OCI-LY3 (cell line): Measurements from ENCODE around the gene JADE2.

Experiments used
- H2AFZ ChIP-seq: fragments of 200-600, 300-600 bp; shearing (Covaris generic); 2 replicates; pipeline ENCODE4 v1.6.0; 2014; ENCODE audit warnings: antibody characterized with exemption, low read depth, low read length
- H3K27ac ChIP-seq: fragments of 200-600, 300-600 bp; sonication (generic); 2 replicates; pipeline ENCODE4 v1.5.1; 2014; ENCODE audit warnings: mild to moderate bottlenecking, low read length, moderate library complexity, mixed read lengths
- H3K27me3 ChIP-seq: fragments of 200-600, 300-600 bp; sonication (generic); 2 replicates; pipeline ENCODE4 v1.6.1; 2014; ENCODE audit warnings: low read depth, low read length, mixed read lengths
- H3K36me3 ChIP-seq: fragments of 200-600, 300-600 bp; sonication (generic); replicated peaks from 2 replicates; pipeline ENCODE3; 2014; ENCODE audit warnings: low read depth, low read length, mixed read lengths
- H3K4me1 ChIP-seq: fragments of 300-600, 200-600 bp; sonication (generic); 2 replicates; pipeline ENCODE4 v1.6.1; 2014; ENCODE audit warnings: low read length, mixed read lengths
- H3K4me2 ChIP-seq: fragments of 200-600, 300-600 bp; sonication (generic); 2 replicates; pipeline ENCODE4 v1.6.1; 2014; ENCODE audit warnings: low read length, mixed read lengths
- H3K4me3 ChIP-seq: fragments of 300-600, 200-600 bp; sonication (generic); 2 replicates; pipeline ENCODE4 v1.5.1; 2014; ENCODE audit warnings: antibody characterized with exemption, mild to moderate bottlenecking, low read length, moderate library complexity
- H3K79me2 ChIP-seq: fragments of 300-600, 200-600 bp; shearing (Covaris generic); 2 replicates; pipeline ENCODE4 v1.6.1; 2014; ENCODE audit warnings: mild to moderate bottlenecking, low read length, mixed read lengths
- H3K9ac ChIP-seq: fragments of 300-600, 200-600 bp; shearing (Covaris generic); 2 replicates; pipeline ENCODE4 v1.6.0; 2014; ENCODE audit warnings: mild to moderate bottlenecking, low read length, moderate library complexity
- H3K9me3 ChIP-seq: fragments of 200-600, 300-600 bp; shearing (Covaris generic); 2 replicates; pipeline ENCODE4 v1.6.1; 2014; ENCODE audit warnings: low read length, mixed read lengths; ENCODE audit not compliant: insufficient read depth
- H4K20me1 ChIP-seq: fragments of 200-600, 300-600 bp; sonication (generic); 2 replicates; pipeline ENCODE4 v1.6.1; 2016; ENCODE audit warnings: low read length, mixed read lengths; ENCODE audit not compliant: insufficient read depth
- CTCF ChIP-seq: fragments of 200-600, 300-600 bp; sonication (generic); IDR thresholded peaks from 2 replicates; pipeline ENCODE4 v1.5.1; 2014; ENCODE audit warnings: antibody characterized with exemption, low read length, low read depth
- EZH2phosphoT487 ChIP-seq: fragments of 200-600 bp; shearing (Covaris generic); IDR thresholded peaks from 2 replicates; pipeline ENCODE4 v1.6.1; 2018; ENCODE audit warnings: antibody characterized with exemption, mixed run types, low read depth

The JADE2 gene

GRCh38 chr5:134577022-134577795 is 51.7 kb downstream of the JADE2 start:
- H3K27ac ChIP-seq, result no peak overlapping the region
- H3K36me3 ChIP-seq, result peaks cover 32% of the 10 kb centered on the region

GRCh38 chr5:134577796-134578577 is 52.5 kb downstream of the JADE2 start:
- Histone ChIP-seq H2AFZ (no peak overlapping the region), H3K36me3 (peaks cover 29% of the 10 kb centered on the region), H3K9ac (no peak overlapping the region)

More at GRCh38 chr5:134577022-134577795, 51.7 kb downstream of the JADE2 start:
- no peak overlapping the region for H3K4me3 ChIP-seq
- no peak overlapping the region for H2AFZ ChIP-seq
- H3K9me3 ChIP-seq, result no peaks in the 10 kb centered on the region
- no peaks in the 10 kb centered on the region; the same call in 1 of the 2 replicates for H3K79me2 ChIP-seq
- H3K4me2 ChIP-seq, result no peak overlapping the region
- no peaks in the 10 kb centered on the region for H3K4me1 ChIP-seq
- H3K27me3 ChIP-seq, result no peaks in the 10 kb centered on the region
- no peak overlapping the region for H3K9ac ChIP-seq
- TF ChIP-seq EZH2phosphoT487 (no peak), CTCF (no peak)
- H4K20me1 ChIP-seq, result no peaks in the 10 kb centered on the region

GRCh38 chr5:134578578-134579283 is 53.3 kb downstream of the JADE2 start:
- Histone ChIP-seq H3K36me3 (peaks cover 26% of the 10 kb centered on the region), H3K27ac (no peak overlapping the region), H3K27me3 (no peaks in the 10 kb centered on the region), H4K20me1 (no peaks in the 10 kb centered on the region), H3K4me3 (no peak overlapping the region), H3K79me2 (no peaks in the 10 kb centered on the region; the same call in 1 of the 2 replicates), H3K9ac (no peak overlapping the region), H3K4me2 (no peak overlapping the region), H3K9me3 (no peaks in the 10 kb centered on the region), H3K4me1 (no peaks in the 10 kb centered on the region), H2AFZ (no peak overlapping the region)
- TF ChIP-seq EZH2phosphoT487 (no peak), CTCF (no peak)

More at GRCh38 chr5:134577796-134578577, 52.5 kb downstream of the JADE2 start:
- no peaks in the 10 kb centered on the region for H3K9me3 ChIP-seq
- H3K4me1 ChIP-seq, result no peaks in the 10 kb centered on the region
- no peaks in the 10 kb centered on the region for H3K27me3 ChIP-seq
- peak; percentile 78 for TF ChIP-seq CTCF
- no peak for TF ChIP-seq EZH2phosphoT487
- no peak overlapping the region for H3K4me2 ChIP-seq
- H3K4me3 ChIP-seq, result no peak overlapping the region
- no peaks in the 10 kb centered on the region; the same call in 1 of the 2 replicates for H3K79me2 ChIP-seq
- no peaks in the 10 kb centered on the region for H4K20me1 ChIP-seq
- no peak overlapping the region for H3K27ac ChIP-seq

- H3K4me2 ChIP-seq, result no peak overlapping the region
- H2AFZ ChIP-seq, result no peak overlapping the region
- H3K36me3 ChIP-seq, result peaks cover 26% of the 10 kb centered on the region
- TF ChIP-seq EZH2phosphoT487 (no peak), CTCF (no peak)
- no peak overlapping the region for H3K4me3 ChIP-seq
- no peaks in the 10 kb centered on the region for H3K9me3 ChIP-seq
- H3K79me2 ChIP-seq, result no peaks in the 10 kb centered on the region; the same call in 1 of the 2 replicates
- H3K4me1 ChIP-seq, result no peaks in the 10 kb centered on the region
- H3K27ac ChIP-seq, result no peak overlapping the region
- H3K27me3 ChIP-seq, result no peaks in the 10 kb centered on the region
- no peak overlapping the region for H3K9ac ChIP-seq
- H4K20me1 ChIP-seq, result no peaks in the 10 kb centered on the region
These were observed 53.9 kb downstream of the JADE2 start for GRCh38 chr5:134579284-134579771.
